Right lobe of liver (tissue), 6 donors: ENCODE results near the gene UBAC2. TPM values are rescaled to one million over a fixed set of nuclear protein-coding genes. Genes with fewer than 3 reads are reported as not detected.
"Not testable (repeated sequence)": the region's sequence is repeated elsewhere in the genome, so short reads cannot be mapped to it uniquely, and the experiment has no call there.

Source experiments
- ATAC-seq, 4 donors: fragments of 200-7000 bp; cut with Tn5 transposase; one replicate each; pipeline ENCODE4 v1.9.1; 2020; ENCODE audit warnings: mild to moderate bottlenecking in 4 of 4, moderate library complexity in 4 of 4
- DNase-seq, 3 donors: peaks; one replicate each; pipeline ENCODE4 v3.0.0-alpha.2; 2020
- H3K27ac ChIP-seq, 3 donors: fragments of 200-600 bp; one replicate each; pipeline ENCODE4 v1.8.0; 2022
- H3K27me3 ChIP-seq, 2 donors: fragments of 200-600 bp; one replicate each; pipeline ENCODE4 v1.8.0; 2022
- H3K36me3 ChIP-seq, 4 donors: fragments of 200-600 bp; sonication (generic) in 1 of 4; one replicate each; pipeline versions ENCODE4 v1.5.1 to v1.8.0; 2017 to 2022; ENCODE audit warnings: control low read depth in 1 of 4
- H3K4me1 ChIP-seq, 4 donors: fragments of 200-600 bp; sonication (generic) in 1 of 4; one replicate each; pipeline versions ENCODE4 v1.5.1 to v1.8.0; 2017 to 2022; ENCODE audit warnings: control low read depth in 1 of 4
- H3K4me3 ChIP-seq, 3 donors: fragments of 200-600 bp; one replicate each; pipeline ENCODE4 v1.8.0; 2022
- H3K9me3 ChIP-seq, 4 donors: fragments of 200-600 bp; sonication (generic) in 1 of 4; one replicate each; pipeline versions ENCODE4 v1.5.1 to v1.8.0; 2017 to 2022; ENCODE audit warnings: control low read depth in 1 of 4
- POLR2A ChIP-seq: fragments of 450-650 bp; IDR thresholded peaks from one replicate; pipeline ENCODE4 v1.6.1; 2017; ENCODE audit warnings: antibody characterized with exemption, mild to moderate bottlenecking
- WGBS: methylation state at CpG from one replicate; pipeline ENCODE4 v1.1.6; 2018; ENCODE audit warnings: low coverage, low lambda C conversion rate; ENCODE audit not compliant: insufficient coverage; ENCODE audit errors: missing lambda C conversion rate; 5-methylcytosine and 5-hydroxymethylcytosine counted together
- intact Hi-C, 2 donors: fragments of 100-400 bp; cut with DNase I; formaldehyde crosslinking; loops; one replicate each; pipeline versions ENCODE4 v1.11.2 to v1.14.1; 2022
- total RNA-seq, 6 experiments: library from RNA; depleted of rRNA in 2 of 6; stranded (reverse); fragments of >200 nt in 2 of 6; fragmentation: NEBNext Ultra II Directional in 3 of 6; extraction: Animal tissue kit (Norgen Biotek cat#: 25700) in 3 of 6; gene quantifications; one replicate each; pipeline versions ENCODE4 v1.1.0 to v1.2.4, GENCODE V29; 2016 to 2023
- TF ChIP-seq, protein P1 (sequence below), 4 donors: fragments of 200-600 bp in 3 of 4; fragments of 450-650 bp in 1 of 4; IDR thresholded peaks; one replicate each; pipeline versions ENCODE4 v1.5.1 to v1.8.0; 2016 to 2022; ENCODE audit warnings: antibody characterized with exemption in 4 of 4, mild to moderate bottlenecking in 2 of 4
- donor health status: DM: no; HTN: yes; CAD: no.
- donor health status: DM: no; HTN: no; CAD: no.
- donor health status: DM: no; HTN: no; CAD: no.
- donor health status: DM: no; HTN: yes; CAD: no.
- donor health status: DM: no; HTN: yes; CAD: no.

The UBAC2 gene
- total RNA-seq, 6 experiments from 2014 or later = 30.2 to 45.0 (median 37.0) TPM

GRCh38 chr13:99389520-99390304, 189.1 kb downstream of the UBAC2 start:
- no peak for ATAC-seq
- no CpG with 5 or more reads among the region's 19 CpGs for WGBS
- no peak overlapping the region for H3K27ac ChIP-seq

GRCh38 chr13:99390601-99391000, 189.9 kb downstream of the UBAC2 start:
- Histone ChIP-seq H3K27ac (no peak overlapping the region), H3K4me1 (no peaks in the 10 kb centered on the region), H3K36me3 (peaks cover 0 to 4% (median 1%) of the 10 kb centered on the region in 4 donors), H3K27me3 (no peaks in the 10 kb centered on the region), H3K9me3 (no peaks in the 10 kb centered on the region), H3K4me3 (no peak overlapping the region)
- WGBS = 95% methylated on average over 7 of the region's 13 CpGs
- no peak for DNase-seq
- ATAC-seq = peak in 1 of 4 donors; percentile 19
- TF ChIP-seq, protein P1, sequence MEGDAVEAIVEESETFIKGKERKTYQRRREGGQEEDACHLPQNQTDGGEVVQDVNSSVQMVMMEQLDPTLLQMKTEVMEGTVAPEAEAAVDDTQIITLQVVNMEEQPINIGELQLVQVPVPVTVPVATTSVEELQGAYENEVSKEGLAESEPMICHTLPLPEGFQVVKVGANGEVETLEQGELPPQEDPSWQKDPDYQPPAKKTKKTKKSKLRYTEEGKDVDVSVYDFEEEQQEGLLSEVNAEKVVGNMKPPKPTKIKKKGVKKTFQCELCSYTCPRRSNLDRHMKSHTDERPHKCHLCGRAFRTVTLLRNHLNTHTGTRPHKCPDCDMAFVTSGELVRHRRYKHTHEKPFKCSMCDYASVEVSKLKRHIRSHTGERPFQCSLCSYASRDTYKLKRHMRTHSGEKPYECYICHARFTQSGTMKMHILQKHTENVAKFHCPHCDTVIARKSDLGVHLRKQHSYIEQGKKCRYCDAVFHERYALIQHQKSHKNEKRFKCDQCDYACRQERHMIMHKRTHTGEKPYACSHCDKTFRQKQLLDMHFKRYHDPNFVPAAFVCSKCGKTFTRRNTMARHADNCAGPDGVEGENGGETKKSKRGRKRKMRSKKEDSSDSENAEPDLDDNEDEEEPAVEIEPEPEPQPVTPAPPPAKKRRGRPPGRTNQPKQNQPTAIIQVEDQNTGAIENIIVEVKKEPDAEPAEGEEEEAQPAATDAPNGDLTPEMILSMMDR (IDR thresholded peaks at IDR 0.05) = no peak
- TF ChIP-seq POLR2A = no peak
- intact Hi-C loops = no loop called here

More at GRCh38 chr13:99389520-99390304, 189.1 kb downstream of the UBAC2 start:
- Histone ChIP-seq H3K9me3 (no peaks in the 10 kb centered on the region), H3K4me1 (no peaks in the 10 kb centered on the region), H3K27me3 (no peaks in the 10 kb centered on the region), H3K4me3 (no peak overlapping the region), H3K36me3 (peaks cover 0 to 7% (median 2%) of the 10 kb centered on the region in 4 donors)
- no peak for DNase-seq
- TF ChIP-seq, protein P1 (IDR thresholded peaks at IDR 0.05) = no peak
- TF ChIP-seq POLR2A = no peak
- intact Hi-C loops = no loop called here

GRCh38 chr13:99391781-99392469, 191.3 kb downstream of the UBAC2 start:
- no peaks in the 10 kb centered on the region for H3K9me3 ChIP-seq
- H3K4me1 ChIP-seq = no peaks in the 10 kb centered on the region
- intact Hi-C loops = no loop called here
- ATAC-seq = no peak
- no peak for TF ChIP-seq POLR2A
- TF ChIP-seq, protein P1 (IDR thresholded peaks at IDR 0.05) = no peak
- no peaks in the 10 kb centered on the region for H3K27me3 ChIP-seq
- no peak for DNase-seq
- H3K27ac ChIP-seq = no peak overlapping the region
- WGBS = 72% methylated on average over 4 of the region's 11 CpGs
- no peak overlapping the region for H3K4me3 ChIP-seq
- no peaks in the 10 kb centered on the region for H3K36me3 ChIP-seq

GRCh38 chr13:99392470-99393135, 191.9 kb downstream of the UBAC2 start:
- no peaks in the 10 kb centered on the region for H3K27me3 ChIP-seq
- ATAC-seq (peak in 1 of 4 donors; percentile 29), DNase-seq (no peak)
- TF ChIP-seq POLR2A = no peak
- TF ChIP-seq, protein P1 (IDR thresholded peaks at IDR 0.05) = no peak
- no peaks in the 10 kb centered on the region for H3K9me3 ChIP-seq
- H3K36me3 ChIP-seq = no peaks in the 10 kb centered on the region
- WGBS = 73% methylated on average over 8 of the region's 13 CpGs
- H3K27ac ChIP-seq = no peak overlapping the region
- no peaks in the 10 kb centered on the region for H3K4me1 ChIP-seq
- intact Hi-C loops = no loop called here
- H3K4me3 ChIP-seq = no peak overlapping the region

DNA sequence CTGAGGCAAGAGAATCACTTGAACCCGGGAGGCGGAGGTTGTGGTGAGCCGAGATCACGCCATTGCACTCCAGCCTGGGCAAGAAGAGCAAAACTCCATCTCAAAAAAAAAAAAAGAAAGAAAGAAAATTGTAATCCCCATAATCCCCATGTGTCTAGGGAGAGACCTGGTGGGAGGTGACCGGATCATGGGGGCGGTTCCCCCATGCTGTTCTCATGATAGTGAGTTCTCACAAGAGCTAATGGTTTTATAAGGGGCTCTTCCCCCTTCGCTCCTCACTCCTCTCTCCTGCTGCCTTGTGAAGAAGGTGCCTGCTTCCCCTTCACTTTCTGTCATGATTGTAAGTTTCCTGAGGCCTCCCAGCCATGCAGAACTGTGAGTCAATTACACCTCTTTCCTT, 192.7 kb downstream of the UBAC2 start:
- H3K4me3 ChIP-seq, H3K9me3 ChIP-seq, DNase-seq, ATAC-seq, H3K4me1 ChIP-seq, intact Hi-C loops, H3K36me3 ChIP-seq, H3K27me3 ChIP-seq, H3K27ac ChIP-seq: not testable (repeated sequence)
- 93% methylated on average over 6 of the region's 7 CpGs for WGBS
